Neuronal stem cell (in vitro differentiated cells): ENCODE results near the gene PLIN5.

Experiments
- DNase-seq: peaks from one replicate; pipeline ENCODE4 v3.0.0-alpha.2; 2013; ENCODE audit warnings: low spot score
- H2AFZ ChIP-seq: one replicate; pipeline ENCODE4 v1.6.1; 2013; ENCODE audit warnings: mild to moderate bottlenecking, low read length, inconsistent platforms
- H2AK5ac ChIP-seq: 2 replicates; pipeline ENCODE4 v1.6.1; 2013; ENCODE audit warnings: low read depth, mild to moderate bottlenecking, inconsistent platforms, low read length, moderate library complexity, mixed read lengths
- H2BK120ac ChIP-seq: 2 replicates; pipeline ENCODE4 v1.6.1; 2013; ENCODE audit warnings: low read depth, mild to moderate bottlenecking, inconsistent platforms, low read length, moderate library complexity, mixed read lengths
- H2BK12ac ChIP-seq: one replicate; pipeline ENCODE4 v1.6.1; 2013; ENCODE audit warnings: low read length, inconsistent platforms
- H2BK15ac ChIP-seq: 2 replicates; pipeline ENCODE4 v1.6.1; 2013; ENCODE audit warnings: mild to moderate bottlenecking, low read length, inconsistent platforms, mixed read lengths
- H2BK5ac ChIP-seq: one replicate; pipeline ENCODE4 v1.6.1; 2013; ENCODE audit warnings: inconsistent platforms, mild to moderate bottlenecking, low read length, moderate library complexity
- H3K14ac ChIP-seq: one replicate; pipeline ENCODE4 v1.6.1; 2013; ENCODE audit warnings: low read length, inconsistent platforms
- H3K18ac ChIP-seq: 2 replicates; pipeline ENCODE4 v1.6.1; 2013; ENCODE audit warnings: low read length, inconsistent platforms
- H3K23ac ChIP-seq: 2 replicates; pipeline ENCODE4 v1.6.1; 2013; ENCODE audit warnings: low read depth, mild to moderate bottlenecking, mixed read lengths, low read length, inconsistent platforms; ENCODE audit not compliant: poor library complexity
- H3K27ac ChIP-seq: replicated peaks from 3 replicates; pipeline ENCODE4 v1.5.1; 2013; ENCODE audit warnings: low read length, inconsistent platforms
- H3K27me3 ChIP-seq, 3 experiments: 2 replicates each; pipeline ENCODE4 v1.6.1; 2013; ENCODE audit warnings: low read length in 3 of 3, mild to moderate bottlenecking in 2 of 3, inconsistent platforms in 1 of 3, low read depth in 1 of 3, mixed read lengths in 1 of 3, moderate library complexity in 1 of 3; ENCODE audit not compliant: control insufficient read depth in 3 of 3, insufficient read depth in 3 of 3
- H3K36me3 ChIP-seq, 2 donors: replicated peaks in 1 of 2; 2 replicates each; pipeline ENCODE4 v1.6.1; 2013; ENCODE audit warnings: low read length in 2 of 2; ENCODE audit not compliant: control insufficient read depth in 2 of 2, insufficient read depth in 2 of 2
- H3K4ac ChIP-seq: 2 replicates; pipeline ENCODE4 v1.6.1; 2013; ENCODE audit warnings: inconsistent platforms, mild to moderate bottlenecking, low read length, moderate library complexity
- H3K4me1 ChIP-seq, 2 donors: 1 replicate in 1 of 2; 2 replicates in 1 of 2; pipeline ENCODE4 v1.6.1; 2013; ENCODE audit warnings: low read length in 2 of 2, low read depth in 1 of 2; ENCODE audit not compliant: control insufficient read depth in 2 of 2, insufficient read depth in 1 of 2
- H3K4me2 ChIP-seq: one replicate; pipeline ENCODE4 v1.6.1; 2013; ENCODE audit warnings: mild to moderate bottlenecking, low read length, inconsistent platforms; ENCODE audit not compliant: insufficient read depth, poor library complexity, severe bottlenecking
- H3K4me3 ChIP-seq, 2 donors: 2 replicates each; pipeline ENCODE4 v1.5.1; 2013; ENCODE audit warnings: low read length in 2 of 2, mild to moderate bottlenecking in 2 of 2, inconsistent platforms in 1 of 2, moderate library complexity in 1 of 2
- H3K79me1 ChIP-seq: one replicate; pipeline ENCODE4 v1.6.1; 2013; ENCODE audit warnings: low read depth, mild to moderate bottlenecking, inconsistent platforms, low read length, moderate library complexity
- H3K9ac ChIP-seq: one replicate; pipeline ENCODE4 v1.6.1; 2013; ENCODE audit warnings: mild to moderate bottlenecking, low read depth, low read length, inconsistent platforms; ENCODE audit not compliant: poor library complexity
- H3K9me3 ChIP-seq, 2 donors: replicated peaks in 1 of 2; 2 replicates each; pipeline versions ENCODE3 to v1.6.1; 2013; ENCODE audit warnings: low read length in 2 of 2, mild to moderate bottlenecking in 2 of 2, inconsistent platforms in 1 of 2, low read depth in 1 of 2, mixed read lengths in 1 of 2, moderate library complexity in 1 of 2; ENCODE audit not compliant: control insufficient read depth in 2 of 2, insufficient read depth in 1 of 2
- H4K8ac ChIP-seq: one replicate; pipeline ENCODE4 v1.6.1; 2013; ENCODE audit warnings: low read depth, mild to moderate bottlenecking, inconsistent platforms, low read length, moderate library complexity
- H4K91ac ChIP-seq: one replicate; pipeline ENCODE4 v1.6.1; 2013; ENCODE audit warnings: low read length, low read depth, mild to moderate bottlenecking, inconsistent platforms; ENCODE audit not compliant: poor library complexity
- WGBS, 2 donors: extraction: QIAGEN DNeasy Blood & Tissue Kit; methylation state at CpG; one replicate each; pipeline ENCODE4 v1.1.7; 2013; ENCODE audit warnings: missing lambda C conversion rate in 2 of 2, mixed read lengths in 1 of 2; ENCODE audit not compliant: insufficient read length in 2 of 2, insufficient replicate concordance in 1 of 2; ENCODE audit errors: extremely low coverage in 2 of 2; 5-methylcytosine and 5-hydroxymethylcytosine counted together

Gene PLIN5

DNA sequence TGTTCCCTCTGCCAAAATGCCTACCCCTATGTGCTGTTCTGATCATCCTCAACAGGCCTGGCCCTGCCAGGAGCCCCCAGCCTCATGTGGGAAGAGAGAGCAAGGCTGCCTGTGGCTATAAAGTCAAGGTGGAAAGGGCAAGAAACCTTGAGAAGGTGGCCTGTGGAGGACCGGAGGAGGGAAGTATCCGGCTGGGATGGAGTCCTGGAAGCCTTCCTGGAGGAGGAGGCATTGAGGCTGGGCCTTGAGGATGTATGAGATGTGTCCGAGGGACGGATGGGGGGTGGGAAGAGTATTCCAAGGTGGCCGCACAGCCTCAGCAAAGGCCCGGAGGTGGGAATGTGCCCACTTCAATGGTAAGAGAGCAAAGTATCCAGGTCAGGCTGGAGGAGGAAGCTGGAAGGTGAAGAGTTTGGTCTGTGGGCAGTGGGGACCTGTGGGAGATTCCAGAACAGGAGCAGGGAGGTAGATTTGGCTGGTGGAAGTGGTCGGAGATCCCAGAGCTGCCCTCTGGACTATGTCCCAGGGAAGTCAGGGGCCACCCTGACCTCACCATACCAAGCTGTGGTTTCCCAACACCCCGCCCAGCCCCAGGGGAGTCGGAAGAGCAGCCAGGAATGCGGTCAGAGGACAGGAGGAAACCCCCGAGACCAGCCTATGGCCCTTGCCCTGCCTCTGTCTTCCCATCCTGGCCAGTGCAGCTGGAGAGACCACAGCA, 13.7 kb downstream of the PLIN5 start:
- WGBS, 2 donors = no CpG with 5 or more reads among the region's 11 CpGs
- Histone ChIP-seq H4K8ac (no peak overlapping the region), H3K4ac (no peak overlapping the region), H2AFZ (no peak overlapping the region), H2BK15ac (no peak overlapping the region), H2AK5ac (peak overlapping the region; percentile 54), H4K91ac (no peak overlapping the region), H3K4me1 (peaks cover 0 to 4% of the 10 kb centered on the region in 2 donors), H3K4me3 (no peak overlapping the region), H3K27me3 (peaks cover 0 to 2% (median 0%) of the 10 kb centered on the region in 3 experiments), H2BK5ac (no peak overlapping the region), H3K9ac (peak overlapping the region; percentile 75), H3K36me3 (no peaks in the 10 kb centered on the region), H3K27ac (no peak overlapping the region), H2BK12ac (no peak overlapping the region), H3K14ac (peak overlapping the region; percentile 65), H3K9me3 (no peaks in the 10 kb centered on the region), H3K4me2 (no peak overlapping the region), H3K79me1 (no peaks in the 10 kb centered on the region), H2BK120ac (no peak overlapping the region), H3K23ac (no peak overlapping the region), H3K18ac (no peak overlapping the region)
- no peak for DNase-seq

GRCh38 chr19:4519521-4520277, 15.3 kb downstream of the PLIN5 start:
- Histone ChIP-seq H2BK12ac (no peak overlapping the region), H2BK15ac (no peak overlapping the region), H3K4me2 (no peak overlapping the region), H3K4me1 (peaks cover 0 to 4% of the 10 kb centered on the region in 2 donors), H3K4ac (no peak overlapping the region), H3K9me3 (no peaks in the 10 kb centered on the region), H4K8ac (no peak overlapping the region), H3K23ac (no peak overlapping the region), H3K27ac (no peak overlapping the region), H2BK5ac (no peak overlapping the region), H3K36me3 (no peaks in the 10 kb centered on the region), H3K18ac (peak overlapping the region; percentile 18), H3K14ac (no peak overlapping the region), H2AK5ac (peak overlapping the region; percentile 48), H4K91ac (no peak overlapping the region), H2BK120ac (no peak overlapping the region), H3K79me1 (no peaks in the 10 kb centered on the region), H3K27me3 (peaks cover 0 to 2% (median 0%) of the 10 kb centered on the region in 3 experiments), H2AFZ (no peak overlapping the region), H3K4me3 (no peak overlapping the region), H3K9ac (no peak overlapping the region)
- no peak for DNase-seq
- WGBS, 2 donors = no CpG with 5 or more reads among the region's 9 CpGs

DNA sequence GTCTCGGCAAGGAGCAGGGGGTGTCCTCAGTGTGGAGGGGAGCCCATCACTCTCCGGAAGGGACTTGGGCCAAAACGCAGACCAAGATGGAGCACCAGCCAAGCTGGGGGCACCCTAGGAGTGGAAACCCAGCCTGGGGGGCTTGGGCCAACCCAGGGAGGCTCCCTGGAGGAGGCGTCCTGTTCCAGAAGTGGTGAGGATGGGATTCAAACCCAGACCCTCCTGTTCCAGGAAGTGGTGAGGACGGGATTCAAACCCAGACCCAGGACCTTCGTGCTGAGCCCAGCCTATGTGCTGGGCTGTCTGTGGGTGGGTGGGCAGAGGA, 15.9 kb downstream of the PLIN5 start:
- Histone ChIP-seq H3K4me3 (no peak overlapping the region), H3K23ac (no peak overlapping the region), H4K91ac (no peak overlapping the region), H2BK5ac (no peak overlapping the region), H2BK120ac (no peak overlapping the region), H2AK5ac (peak overlapping the region; percentile 10), H3K4me2 (no peak overlapping the region), H3K27ac (no peak overlapping the region), H3K4me1 (peaks cover 0 to 4% of the 10 kb centered on the region in 2 donors), H2BK12ac (no peak overlapping the region), H3K36me3 (no peaks in the 10 kb centered on the region), H3K9me3 (no peaks in the 10 kb centered on the region), H3K9ac (no peak overlapping the region), H3K79me1 (no peaks in the 10 kb centered on the region), H3K4ac (no peak overlapping the region), H3K14ac (no peak overlapping the region), H4K8ac (no peak overlapping the region), H3K27me3 (peaks cover 0 to 2% (median 0%) of the 10 kb centered on the region in 3 experiments), H2AFZ (no peak overlapping the region), H2BK15ac (no peak overlapping the region), H3K18ac (no peak overlapping the region)
- no CpG with 5 or more reads among the region's 6 CpGs for WGBS, 2 donors
- DNase-seq = no peak
